DMS79 (cell line): ENCODE data around the gene SPG21.

ENCODE experiments used
- DNase-seq: peaks from one replicate; lab custom pipeline; 2025; lab: John Stamatoyannopoulos, UW

The SPG21 gene

GRCh38 chr15:64938192-64938591, 51.5 kb downstream of the SPG21 start:
- DNase-seq, result no peak

DNA sequence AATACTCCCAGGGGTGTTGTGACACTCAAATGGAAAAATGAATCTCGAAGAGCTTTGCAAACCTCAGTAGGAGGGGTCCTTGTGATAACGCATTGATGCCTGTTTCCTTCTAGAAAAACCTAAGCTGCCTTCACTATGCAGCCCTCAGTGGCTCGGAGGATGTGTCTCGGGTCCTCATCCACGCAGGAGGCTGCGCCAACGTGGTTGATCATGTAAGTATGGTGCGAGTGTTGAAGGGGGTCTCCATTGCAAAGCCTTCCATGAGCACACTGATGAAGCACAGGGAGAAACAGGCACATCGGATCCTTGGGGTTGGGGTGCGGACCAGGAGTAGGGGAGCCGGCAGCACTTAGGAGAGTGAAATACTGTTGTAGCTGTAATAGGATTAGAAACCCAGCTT, 55.7 kb downstream of the SPG21 start:
- no peak for DNase-seq

DNA sequence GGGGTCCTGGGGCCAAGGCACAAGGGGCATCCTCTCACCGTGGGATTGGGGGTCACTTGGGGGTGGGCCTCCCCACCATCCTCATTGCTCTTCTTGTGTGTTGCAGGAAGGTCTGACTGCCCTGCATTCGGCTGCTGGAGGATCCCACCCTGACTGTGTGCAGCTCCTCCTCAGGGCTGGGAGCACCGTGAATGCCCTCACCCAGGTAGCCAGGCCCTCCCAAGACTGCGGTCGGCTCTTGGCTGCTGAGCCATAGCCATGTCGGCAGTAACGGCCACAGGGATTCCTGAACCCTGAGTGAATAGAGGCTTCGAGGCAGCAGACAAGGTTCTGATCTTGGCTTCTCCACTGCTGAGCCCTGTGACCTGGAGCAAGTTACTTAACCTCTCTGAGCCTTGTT, 58.3 kb downstream of the SPG21 start:
- DNase-seq, result no peak

- DNase-seq, result no peak
Observed at GRCh38 chr15:64930778-64931371, 58.8 kb downstream of the SPG21 start.

DNA sequence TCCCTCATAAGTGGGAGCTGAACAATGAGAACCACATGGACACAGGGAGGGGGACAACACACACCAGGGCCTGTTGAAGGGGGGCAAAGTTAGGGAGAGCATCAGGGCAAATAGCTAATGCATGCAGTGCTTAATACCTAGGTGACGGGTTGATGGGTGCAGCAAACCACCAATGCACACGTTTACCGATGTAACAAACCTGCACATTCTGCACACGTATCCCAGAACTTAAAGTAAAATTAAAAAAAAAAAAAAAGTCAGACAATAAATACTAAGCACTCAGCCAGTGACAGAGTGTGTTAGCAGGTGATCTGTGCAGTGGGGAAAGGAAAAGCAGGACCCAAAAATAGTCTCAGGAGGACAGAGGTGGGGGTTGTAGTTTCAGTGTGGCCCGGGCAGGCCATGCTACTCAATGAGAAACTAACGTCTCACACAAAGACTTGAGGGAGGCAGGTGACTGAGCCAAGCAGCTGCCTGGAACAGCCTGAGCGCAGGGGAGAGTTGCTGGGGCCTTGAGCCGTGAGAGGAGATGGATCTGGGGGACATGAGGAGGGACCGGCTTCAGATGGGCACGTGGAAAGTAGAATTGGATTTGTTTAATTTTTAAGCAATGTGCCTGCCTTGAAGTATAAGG, 59.6 kb downstream of the SPG21 start:
- DNase-seq, result no peak

- no peak for DNase-seq
Observed at GRCh38 chr15:64928626-64929220, 61.0 kb downstream of the SPG21 start.

GRCh38 chr15:64926661-64927060, 63.1 kb downstream of the SPG21 start:
- no peak for DNase-seq

DNA sequence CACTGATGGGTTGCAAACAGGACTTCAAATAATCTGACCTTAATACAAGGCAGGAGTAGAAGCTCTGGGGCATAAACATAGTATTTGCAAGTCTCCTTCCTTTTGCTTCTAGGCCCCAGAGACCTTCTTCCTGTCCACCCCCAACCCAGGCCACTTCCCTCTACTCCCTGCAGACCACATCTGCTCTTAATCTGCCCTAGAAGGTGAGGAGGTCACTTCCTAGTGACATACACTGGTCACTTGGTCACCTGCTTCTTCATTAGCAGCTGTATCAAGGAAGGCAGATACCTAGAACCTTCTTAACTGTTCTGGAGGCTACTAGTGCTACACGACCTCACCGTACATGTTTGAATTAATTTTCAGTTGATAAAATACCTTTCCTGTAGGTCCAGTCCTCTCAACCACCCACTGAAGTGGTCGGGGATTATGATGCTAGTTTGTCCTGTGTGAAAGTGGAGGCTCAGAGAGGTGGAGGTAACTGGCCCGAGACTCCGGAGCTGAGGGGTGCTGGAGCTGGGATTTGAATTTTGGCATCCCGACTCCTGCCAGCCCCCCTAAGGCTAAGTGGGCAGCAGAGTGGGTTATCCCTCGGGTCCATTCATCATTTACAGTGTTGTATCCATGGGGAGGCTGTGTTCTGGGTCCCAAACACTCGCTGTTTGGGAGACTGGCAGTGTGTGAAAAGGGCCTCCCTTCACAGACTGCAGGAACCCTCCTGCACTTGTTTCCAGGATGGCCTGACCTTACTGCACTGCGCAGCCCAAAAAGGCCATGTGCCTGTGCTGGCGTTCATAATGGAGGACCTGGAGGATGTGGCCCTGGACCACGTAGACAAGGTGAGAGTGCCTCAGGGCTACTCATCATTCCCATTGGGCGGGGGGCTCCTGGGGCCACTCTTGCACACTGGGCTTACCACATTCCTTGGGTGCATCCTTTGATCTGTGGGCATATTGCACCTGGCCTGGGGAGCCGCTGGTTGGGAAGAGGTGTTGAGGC, 64.1 kb downstream of the SPG21 start:
- DNase-seq, result no peak

DNA sequence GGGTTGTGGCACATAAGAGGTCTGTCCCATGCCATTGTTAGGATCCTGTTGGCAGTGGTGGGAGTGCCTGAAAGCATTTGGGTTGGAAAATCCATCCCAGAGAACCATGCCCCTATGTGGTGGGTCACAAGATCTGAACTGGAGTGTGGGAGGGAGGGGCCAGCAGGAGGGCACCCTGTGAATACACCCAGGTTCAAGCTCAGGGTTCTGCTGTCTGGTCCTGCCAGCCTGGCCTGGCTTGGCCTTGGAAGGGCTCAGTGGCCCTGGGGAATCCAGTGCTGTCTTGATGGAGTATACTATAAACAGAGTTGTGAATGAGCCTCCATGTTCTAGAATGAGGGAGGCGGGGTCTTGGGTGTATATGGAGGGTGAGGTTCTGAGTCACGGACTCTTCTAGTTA, 66.2 kb downstream of the SPG21 start:
- DNase-seq, result no peak

GRCh38 chr15:64921711-64922110, 68.0 kb downstream of the SPG21 start:
- DNase-seq, result no peak

- no peak for DNase-seq
Observed at GRCh38 chr15:64919721-64920120, 70.0 kb downstream of the SPG21 start.

DNA sequence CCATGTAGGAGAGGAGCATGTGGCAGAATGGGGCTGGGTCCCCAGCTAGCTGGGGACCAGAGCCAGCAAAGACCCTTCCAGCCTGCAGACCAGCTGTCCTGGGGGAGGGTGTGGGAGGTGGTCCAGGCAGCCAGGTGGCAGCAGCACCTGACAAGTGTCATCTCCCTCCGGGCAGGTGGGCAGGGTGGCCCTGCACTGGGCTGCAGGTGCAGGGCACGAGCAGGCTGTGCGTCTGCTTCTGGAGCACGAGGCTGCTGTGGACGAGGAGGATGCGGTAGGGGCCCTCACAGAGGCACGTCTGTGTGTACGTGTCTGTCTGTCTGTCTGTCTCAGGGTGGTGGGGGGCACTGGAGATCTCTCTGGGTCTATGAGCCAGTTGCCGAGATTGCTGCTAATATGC, 72.5 kb downstream of the SPG21 start:
- no peak for DNase-seq

DNA sequence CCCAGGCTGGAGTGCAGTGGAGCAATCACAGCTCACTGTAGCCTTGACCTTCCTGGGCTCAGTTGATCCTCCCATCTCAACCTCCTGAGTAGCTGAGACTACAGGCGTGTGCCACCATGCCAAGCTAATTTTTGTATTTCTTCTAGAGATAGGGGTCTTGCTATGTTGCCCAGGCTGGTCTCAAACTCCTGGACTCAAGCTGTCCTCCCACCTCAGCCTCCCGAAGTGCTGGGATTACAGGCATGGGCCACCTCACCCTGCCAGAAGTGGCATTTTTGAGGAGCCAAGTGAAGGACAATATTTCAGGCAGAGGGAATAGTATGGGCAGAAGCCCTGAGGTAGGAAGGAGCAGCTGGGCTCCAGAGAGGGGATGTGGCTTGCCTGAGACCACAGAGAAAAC, 73.3 kb downstream of the SPG21 start:
- DNase-seq, result no peak

DNA sequence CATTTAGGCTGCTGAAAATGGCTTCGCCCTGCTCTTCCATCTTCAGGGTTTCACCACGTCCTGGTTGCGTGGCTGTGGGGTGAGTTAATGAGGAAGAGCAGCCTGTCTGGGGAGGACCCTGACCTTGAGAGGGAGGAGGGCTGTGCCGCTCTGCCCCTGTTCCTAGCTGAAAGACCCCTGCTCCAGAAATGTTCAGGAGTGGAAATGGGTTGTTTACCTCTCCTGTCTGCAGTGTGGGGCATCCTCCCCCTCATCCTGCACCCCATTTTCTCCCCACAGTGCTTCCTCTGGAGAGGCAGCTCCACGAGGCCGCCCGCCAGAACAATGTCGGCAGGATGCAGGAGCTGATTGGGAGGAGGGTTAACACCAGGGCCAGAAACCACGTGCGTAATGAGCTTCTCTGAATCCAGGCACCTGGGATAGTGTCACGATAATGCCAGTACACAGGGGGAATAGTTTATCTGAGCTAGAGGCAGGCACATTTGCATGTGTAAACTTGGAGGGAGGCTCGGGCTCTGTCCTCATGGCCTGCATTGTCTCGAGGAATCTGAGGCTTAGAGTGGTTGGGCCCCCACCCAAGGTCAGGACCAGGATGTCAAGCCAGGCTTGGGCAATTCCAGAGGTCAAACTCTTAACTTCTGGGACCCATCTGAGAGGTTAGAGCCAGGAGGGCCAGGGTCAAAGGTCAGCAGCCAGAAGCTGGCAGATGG, 74.0 kb downstream of the SPG21 start:
- DNase-seq, result no peak
